ENCODE results near the gene NSRP1. TPM values are rescaled to one million over a fixed set of nuclear protein-coding genes. Genes with fewer than 3 reads are reported as not detected.

Gene NSRP1
- total and polyA plus RNA-seq, 2 donors (not counting 3 experiments of a cell fraction or from before 2014, with no cell fraction given) = 11.2 to 29.1 TPM

DNA sequence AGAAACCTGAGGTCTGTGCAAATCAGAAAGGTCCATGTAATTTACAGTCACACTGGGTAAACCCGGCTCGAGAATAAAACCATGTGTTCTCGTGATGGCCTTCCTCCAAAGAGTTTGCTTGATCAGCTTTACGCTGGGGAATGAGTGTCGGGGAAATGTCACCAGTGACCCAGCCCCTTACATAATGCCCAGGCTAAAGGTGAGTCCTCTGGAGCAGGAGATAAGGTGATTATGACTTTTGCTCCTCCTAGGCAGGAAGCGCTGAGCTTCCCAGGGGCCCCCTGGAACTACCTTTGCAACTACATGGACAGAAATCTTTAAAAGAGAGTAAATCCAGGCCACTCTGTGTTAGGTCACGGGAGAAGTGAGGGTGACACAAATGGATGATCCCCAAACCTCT, 103.2 kb downstream of the NSRP1 start:
- FAIRE-seq (no peak), DNase-seq (ENCODE audit: low read depth, low spot score) (no peak)
- H4K20me1 ChIP-seq (replicated peaks; ENCODE audit: control insufficient read depth, extremely low read depth, insufficient read depth, low read length) = no peaks in the 10 kb centered on the region
- H3K79me2 ChIP-seq (ENCODE audit: control insufficient read depth, insufficient read depth, low read length) = no peaks in the 10 kb centered on the region
- H3K9me3 ChIP-seq (replicated peaks; ENCODE audit: control insufficient read depth, insufficient read depth, low read length) = no peaks in the 10 kb centered on the region
- H3K4me1 ChIP-seq (ENCODE audit: control insufficient read depth, extremely low read depth, insufficient read depth, low read length) = no peaks in the 10 kb centered on the region
- H3K4me2 ChIP-seq (ENCODE audit: insufficient read depth, low read length) = no peak overlapping the region
- H3K9ac ChIP-seq (replicated peaks; ENCODE audit: extremely low read depth, insufficient read depth, low read length) = no peak overlapping the region
- H3K27me3 ChIP-seq (ENCODE audit: control insufficient read depth in 2 of 2, insufficient read depth in 2 of 2, low read length in 2 of 2) = peaks cover 16 to 18% of the 10 kb centered on the region in 2 experiments
- no peak overlapping the region for H3K27ac ChIP-seq (ENCODE audit: insufficient read depth, low read depth, low read length)
- ChIA-PET CTCF (interaction anchor here (1.7 kb wide), 1 partner anchor 26 kb away, joined by 4 read pairs; no protein-coding TSS in a partner anchor), POLR2A (no interaction called here)
- no peaks in the 10 kb centered on the region for H3K9me1 ChIP-seq (replicated peaks; ENCODE audit: control insufficient read depth, extremely low read depth, insufficient read depth, low read length)
- TF ChIP-seq JUN (IDR thresholded peaks at IDR 0.05; ENCODE audit: borderline replicate concordance, insufficient read depth, insufficient read length, low read depth) = no peak
- intact Hi-C loops (cut with micrococcal nuclease) (no loop called here), dilution Hi-C loops (cut with MboI; ENCODE audit: extremely low pct_ligation_motif_present, low sequenced_read_pairs) (no loop called here)
- no peak overlapping the region for H2AFZ ChIP-seq (ENCODE audit: low read depth, low read length)
- no peak overlapping the region for H3K4me3 ChIP-seq (replicated peaks in 1 of 3; ENCODE audit: insufficient read depth in 1 of 3, low read depth in 1 of 3, low read length in 3 of 3)
- no TSS peak for BruUV-seq (replicated peaks)
- no peaks in the 10 kb centered on the region for H3K36me3 ChIP-seq (ENCODE audit: control insufficient read depth in 2 of 2, extremely low read depth in 1 of 2, insufficient read depth in 2 of 2, low read length in 2 of 2)

DNA sequence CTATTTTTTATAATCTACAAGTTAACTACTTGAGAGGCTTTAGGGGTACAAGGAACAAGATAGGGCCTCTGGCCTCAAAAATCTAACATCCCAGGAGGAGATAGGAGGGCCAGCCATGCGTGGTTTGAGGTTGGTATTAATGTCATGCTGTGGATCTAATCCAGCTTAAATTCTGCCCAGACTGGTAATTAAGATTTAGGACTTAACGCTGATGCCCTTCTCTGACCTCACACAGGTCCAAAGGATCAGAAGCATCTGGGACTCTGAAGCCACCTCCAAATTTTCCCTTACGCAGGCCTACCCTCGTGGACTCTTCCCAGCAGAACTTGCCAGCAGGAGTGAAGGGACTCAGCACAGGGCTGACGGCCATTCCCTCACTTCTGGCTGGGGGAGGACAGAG, 103.8 kb downstream of the NSRP1 start:
- H3K9ac ChIP-seq (replicated peaks; ENCODE audit: extremely low read depth, insufficient read depth, low read length) = no peak overlapping the region
- no peaks in the 10 kb centered on the region for H3K36me3 ChIP-seq (ENCODE audit: control insufficient read depth in 2 of 2, extremely low read depth in 1 of 2, insufficient read depth in 2 of 2, low read length in 2 of 2)
- dilution Hi-C loops (cut with MboI; ENCODE audit: extremely low pct_ligation_motif_present, low sequenced_read_pairs) (no loop called here), intact Hi-C loops (cut with micrococcal nuclease) (no loop called here)
- no peaks in the 10 kb centered on the region for H3K9me1 ChIP-seq (replicated peaks; ENCODE audit: control insufficient read depth, extremely low read depth, insufficient read depth, low read length)
- FAIRE-seq (no peak), DNase-seq (ENCODE audit: low read depth, low spot score) (no peak)
- no peaks in the 10 kb centered on the region for H3K79me2 ChIP-seq (ENCODE audit: control insufficient read depth, insufficient read depth, low read length)
- H3K4me1 ChIP-seq (ENCODE audit: control insufficient read depth, extremely low read depth, insufficient read depth, low read length) = no peaks in the 10 kb centered on the region
- no peaks in the 10 kb centered on the region for H4K20me1 ChIP-seq (replicated peaks; ENCODE audit: control insufficient read depth, extremely low read depth, insufficient read depth, low read length)
- BruUV-seq (replicated peaks) = no TSS peak
- POLR2A ChIA-PET = interaction anchor here (0.7 kb wide), 1 partner anchor 191 kb away, joined by 5 read pairs; no protein-coding TSS in a partner anchor
- H3K27me3 ChIP-seq (ENCODE audit: control insufficient read depth in 2 of 2, insufficient read depth in 2 of 2, low read length in 2 of 2) = peaks cover 16 to 18% of the 10 kb centered on the region in 2 experiments
- CTCF ChIA-PET = interaction anchor here (1.7 kb wide), 1 partner anchor 27 kb away, joined by 4 read pairs; no protein-coding TSS in a partner anchor
- H3K9me3 ChIP-seq (replicated peaks; ENCODE audit: control insufficient read depth, insufficient read depth, low read length) = no peaks in the 10 kb centered on the region
- H3K4me2 ChIP-seq (ENCODE audit: insufficient read depth, low read length) = no peak overlapping the region
- no peak overlapping the region for H3K4me3 ChIP-seq (replicated peaks in 1 of 3; ENCODE audit: insufficient read depth in 1 of 3, low read depth in 1 of 3, low read length in 3 of 3)
- no peak overlapping the region for H3K27ac ChIP-seq (ENCODE audit: insufficient read depth, low read depth, low read length)
- no peak overlapping the region for H2AFZ ChIP-seq (ENCODE audit: low read depth, low read length)
- TF ChIP-seq MYC (IDR thresholded peaks at IDR 0.05; ENCODE audit: low read depth, low read length) (no peak), FOS (IDR thresholded peaks at IDR 0.05; ENCODE audit: borderline replicate concordance, insufficient read depth, low read length) (no peak), EZH2 (IDR thresholded peaks at IDR 0.05; ENCODE audit: borderline replicate concordance, low read depth, low read length, severe bottlenecking) (no peak)

Data from endothelial cell of umbilical vein (primary cell).